GM20431 (cell line): ENCODE measurements around the gene SLC1A7.

ENCODE experiments used
- in situ Hi-C: fragments of 300-500 bp; cut with MseI, MboI; formaldehyde crosslinking; loops from one replicate; pipeline ENCODE4 v1.15.0; 2020; ENCODE audit warnings: low sequenced_read_pairs; ENCODE audit not compliant: unreplicated experiment

The SLC1A7 gene

GRCh38 chr1:53080041-53080440 lies 62.4 kb downstream of the SLC1A7 start:
- in situ Hi-C loops = no loop called here

- in situ Hi-C loops = no loop called here
These were observed 63.2 kb downstream of the SLC1A7 start for GRCh38 chr1:53079251-53079650.

DNA sequence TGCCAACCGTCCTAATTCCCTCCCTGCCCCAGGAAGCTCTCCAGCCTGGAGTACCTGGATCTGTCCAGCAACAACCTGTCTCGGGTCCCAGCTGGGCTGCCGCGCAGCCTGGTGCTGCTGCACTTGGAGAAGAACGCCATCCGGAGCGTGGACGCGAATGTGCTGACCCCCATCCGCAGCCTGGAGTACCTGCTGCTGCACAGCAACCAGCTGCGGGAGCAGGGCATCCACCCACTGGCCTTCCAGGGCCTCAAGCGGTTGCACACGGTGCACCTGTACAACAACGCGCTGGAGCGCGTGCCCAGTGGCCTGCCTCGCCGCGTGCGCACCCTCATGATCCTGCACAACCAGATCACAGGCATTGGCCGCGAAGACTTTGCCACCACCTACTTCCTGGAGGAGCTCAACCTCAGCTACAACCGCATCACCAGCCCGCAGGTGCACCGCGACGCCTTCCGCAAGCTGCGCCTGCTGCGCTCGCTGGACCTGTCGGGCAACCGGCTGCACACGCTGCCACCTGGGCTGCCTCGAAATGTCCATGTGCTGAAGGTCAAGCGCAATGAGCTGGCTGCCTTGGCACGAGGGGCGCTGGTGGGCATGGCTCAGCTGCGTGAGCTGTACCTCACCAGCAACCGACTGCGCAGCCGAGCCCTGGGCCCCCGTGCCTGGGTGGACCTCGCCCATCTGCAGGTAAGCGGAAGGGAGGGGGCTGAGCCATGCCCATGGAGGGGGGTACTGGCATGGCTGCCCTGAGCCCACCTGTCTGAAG lies 63.9 kb downstream of the SLC1A7 start:
- in situ Hi-C loops = no loop called here

GRCh38 chr1:53077599-53077965 lies 64.9 kb downstream of the SLC1A7 start:
- in situ Hi-C loops = no loop called here

DNA sequence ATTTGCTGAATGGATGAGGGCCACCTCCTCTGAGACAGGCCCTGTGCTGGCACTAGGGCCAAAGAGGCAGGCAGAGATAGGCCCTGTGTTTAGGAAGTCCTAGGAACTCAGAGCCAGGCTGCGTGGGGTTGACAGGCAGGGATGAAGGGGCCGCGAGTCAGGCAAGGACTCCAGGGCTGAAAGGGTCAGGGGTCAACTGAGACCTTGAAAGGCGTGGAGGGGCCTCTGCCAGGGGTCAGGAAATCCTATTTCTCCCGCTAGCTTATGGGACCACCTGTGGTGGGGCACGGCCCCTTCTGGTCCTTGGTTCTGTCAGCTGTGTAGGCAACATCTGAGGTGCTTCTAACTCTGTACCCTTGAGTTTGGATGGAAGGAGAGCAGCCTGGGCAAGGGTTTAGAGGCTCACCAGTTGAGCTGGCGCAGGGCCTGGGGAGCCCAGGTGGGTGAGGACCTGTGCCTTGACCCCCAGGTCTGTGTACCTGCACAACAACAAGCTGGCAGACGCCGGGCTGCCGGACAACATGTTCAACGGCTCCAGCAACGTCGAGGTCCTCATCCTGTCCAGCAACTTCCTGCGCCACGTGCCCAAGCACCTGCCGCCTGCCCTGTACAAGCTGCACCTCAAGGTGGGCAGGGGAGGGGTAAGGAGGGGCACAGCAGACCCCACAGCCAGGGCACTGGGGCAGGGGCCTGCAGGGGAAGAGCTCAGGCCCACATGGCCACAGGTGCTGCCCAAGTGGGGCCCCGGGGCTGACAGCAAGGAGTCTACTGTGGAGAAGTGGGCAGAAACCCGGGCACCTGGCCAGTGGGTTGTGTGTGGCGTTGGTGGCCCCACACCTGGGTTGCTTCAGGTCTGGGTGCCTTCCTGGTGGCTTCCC lies 65.5 kb downstream of the SLC1A7 start:
- in situ Hi-C loops = no loop called here

- in situ Hi-C loops = no loop called here
These were observed 66.3 kb downstream of the SLC1A7 start for GRCh38 chr1:53076165-53076564.

DNA sequence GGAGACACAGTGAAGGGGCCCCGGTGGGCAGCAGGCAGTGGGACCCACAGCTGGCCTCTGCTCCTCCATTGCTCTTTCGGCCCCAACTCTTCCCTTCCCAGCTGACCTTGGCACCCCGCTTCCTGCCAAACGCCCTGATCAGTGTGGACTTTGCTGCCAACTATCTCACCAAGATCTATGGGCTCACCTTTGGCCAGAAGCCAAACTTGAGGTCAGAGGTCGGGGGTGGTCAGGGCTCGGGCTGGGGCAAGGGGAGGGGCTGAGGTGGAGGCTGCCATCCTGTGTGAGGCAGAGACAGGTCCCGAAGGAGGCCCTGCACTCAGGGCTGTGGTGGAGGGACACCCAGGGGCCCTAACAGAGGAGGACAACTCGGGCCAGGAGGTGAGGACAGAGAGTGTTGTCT lies 66.7 kb downstream of the SLC1A7 start:
- in situ Hi-C loops = no loop called here

DNA sequence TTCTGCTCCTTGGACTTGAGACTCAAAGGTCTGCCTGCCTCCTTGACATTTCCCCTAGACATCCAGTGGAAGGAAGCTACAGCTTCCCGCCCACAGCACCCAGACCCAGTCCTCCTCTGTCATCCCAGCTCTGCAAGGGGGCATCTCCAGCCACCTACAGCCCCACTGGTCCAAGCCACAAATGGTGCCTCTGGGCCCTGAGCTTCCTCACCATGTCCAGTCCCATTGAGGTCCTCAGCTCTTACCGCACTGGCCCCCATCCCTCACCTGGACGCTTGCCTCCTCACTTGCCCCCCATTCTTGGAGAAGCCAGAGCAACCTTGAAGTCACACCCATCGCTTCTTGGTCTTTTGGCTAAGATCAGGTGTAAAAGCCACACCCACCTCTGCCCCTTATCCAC lies 67.2 kb downstream of the SLC1A7 start:
- in situ Hi-C loops = no loop called here

- in situ Hi-C loops = no loop called here
These were observed 67.9 kb downstream of the SLC1A7 start for GRCh38 chr1:53074313-53075154.

GRCh38 chr1:53073868-53074311 lies 68.5 kb downstream of the SLC1A7 start:
- in situ Hi-C loops = no loop called here

DNA sequence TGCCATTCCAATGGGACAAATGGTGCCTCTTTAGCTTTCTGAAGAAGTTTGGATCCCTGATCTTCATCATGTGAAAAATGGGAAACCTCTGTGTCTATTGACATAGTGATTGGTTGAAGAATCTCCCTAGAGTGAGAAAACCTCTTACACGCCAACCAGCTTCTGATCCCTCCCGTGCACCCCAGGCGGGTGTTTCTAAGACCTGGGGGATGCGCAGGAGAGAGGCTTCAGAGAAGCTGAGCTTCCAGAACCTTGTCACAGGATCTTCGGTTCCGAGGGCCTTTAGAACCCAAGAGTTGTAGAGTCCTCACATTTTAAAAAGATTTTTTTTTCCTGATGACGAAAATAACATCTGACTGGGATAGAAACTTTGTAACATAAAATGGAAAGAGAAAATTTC lies 69.2 kb downstream of the SLC1A7 start:
- in situ Hi-C loops = no loop called here

GRCh38 chr1:53071915-53072314 lies 70.5 kb downstream of the SLC1A7 start:
- in situ Hi-C loops = no loop called here

GRCh38 chr1:53071167-53071865 lies 71.1 kb downstream of the SLC1A7 start:
- in situ Hi-C loops = no loop called here

- in situ Hi-C loops = no loop called here
These were observed 71.8 kb downstream of the SLC1A7 start for GRCh38 chr1:53070621-53071020.

- in situ Hi-C loops = no loop called here
These were observed 72.6 kb downstream of the SLC1A7 start for GRCh38 chr1:53069663-53070327.

DNA sequence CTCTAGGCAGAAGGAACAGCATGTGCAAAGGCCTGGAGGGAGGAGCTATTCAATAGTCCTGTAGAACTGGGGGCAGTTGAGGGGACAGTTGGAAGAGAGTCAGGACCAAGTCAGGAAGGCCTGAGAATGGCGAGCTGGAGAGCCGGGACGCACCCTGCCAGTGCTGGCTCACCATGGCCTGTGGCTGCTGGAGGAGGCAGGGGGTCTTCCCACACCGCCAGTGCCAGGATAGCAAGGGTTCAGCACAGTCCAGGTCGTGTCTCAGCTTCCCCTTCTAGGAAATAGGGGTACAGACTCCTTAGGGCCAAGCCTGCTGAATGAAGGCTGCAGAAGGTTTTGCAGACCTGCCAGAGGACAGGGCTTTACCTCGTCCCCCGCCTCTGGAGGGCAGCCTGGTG lies 73.2 kb downstream of the SLC1A7 start:
- in situ Hi-C loops = no loop called here

DNA sequence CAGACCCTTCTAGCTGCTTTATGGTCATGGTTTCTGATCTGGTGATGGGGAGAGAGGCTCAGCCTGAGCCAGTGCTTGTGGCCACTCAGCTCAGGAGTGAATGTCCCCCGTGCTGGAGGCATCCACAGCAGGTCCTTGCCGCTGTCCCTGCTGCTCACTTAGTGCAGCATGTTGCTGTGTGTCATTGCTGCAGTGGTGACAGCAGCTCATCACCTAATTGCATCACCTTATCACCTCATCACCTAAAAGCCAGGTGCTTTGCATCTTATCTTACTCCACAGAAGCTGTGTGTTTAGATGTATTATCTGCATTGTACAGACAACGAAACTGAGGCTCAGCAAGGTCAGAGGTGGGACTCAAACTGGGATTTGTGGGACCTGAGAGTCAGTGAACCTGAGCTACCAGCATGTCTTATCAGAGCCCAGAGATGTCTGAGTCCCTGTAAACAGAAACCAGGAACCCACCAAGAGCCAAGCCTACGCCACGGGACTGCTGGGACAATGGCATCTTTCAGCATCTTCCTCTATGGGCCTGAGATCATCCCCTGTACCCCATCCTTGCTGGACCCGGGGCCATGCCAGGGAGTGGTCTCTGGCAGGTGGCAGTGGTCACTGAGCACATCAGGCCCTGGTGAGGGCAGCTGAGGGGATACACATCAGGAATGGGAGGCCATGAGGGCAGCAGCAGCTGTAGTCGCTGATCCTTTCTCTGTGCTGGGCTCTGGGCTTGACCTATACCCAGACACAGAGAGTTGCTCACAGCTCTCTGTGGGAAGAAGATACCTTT lies 73.9 kb downstream of the SLC1A7 start:
- in situ Hi-C loops = no loop called here

- in situ Hi-C loops = no loop called here
These were observed 74.6 kb downstream of the SLC1A7 start for GRCh38 chr1:53067886-53068285.
